ENCODE measurements around the gene FILIP1. TPM values are rescaled to one million over a fixed set of nuclear protein-coding genes. Genes with fewer than 3 reads are reported as not detected.

The FILIP1 gene
- polyA plus RNA-seq, 1 experiment = 0.44 TPM

DNA sequence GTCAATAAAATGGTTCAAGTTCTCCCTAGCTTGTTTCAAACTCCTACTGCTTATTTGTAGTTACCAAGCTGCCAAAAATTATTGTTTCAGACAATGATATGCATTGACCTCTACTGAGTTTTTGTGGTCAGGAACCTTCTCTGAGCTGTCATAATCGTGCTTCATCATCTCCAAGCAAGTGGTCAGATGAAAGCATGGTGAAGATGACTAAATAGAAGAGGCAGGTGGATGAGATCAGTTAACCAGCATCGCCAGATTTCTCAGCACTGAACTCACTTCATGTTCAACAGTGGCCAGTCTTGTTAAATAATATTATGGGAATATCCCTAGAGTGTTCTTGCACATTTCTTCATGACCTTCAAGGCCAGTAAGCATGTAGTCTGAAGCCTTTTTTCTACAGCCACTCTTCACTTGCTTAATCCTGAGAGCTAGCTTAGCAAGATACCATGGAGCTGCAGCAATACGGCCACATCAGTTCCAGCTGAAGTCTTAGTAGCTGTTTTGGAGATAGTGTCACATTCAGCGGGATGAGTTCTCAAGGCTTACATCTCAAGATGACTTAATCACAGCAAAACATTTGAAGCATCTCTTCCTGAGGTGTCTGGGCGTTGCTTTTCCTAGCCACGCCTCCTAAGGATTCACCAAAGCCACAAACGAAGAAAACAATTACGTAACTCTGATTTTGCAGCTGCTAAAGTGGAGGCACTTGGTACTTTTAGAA is 107.4 kb downstream of the FILIP1 start:
- CTCF ChIA-PET = interaction anchor here (1.1 kb wide), 1 partner anchor 74 kb away, joined by 3 read pairs; no protein-coding TSS in a partner anchor
- POLR2A ChIA-PET = interaction anchor here (0.6 kb wide), 1 partner anchor 111 kb away, joined by 3 read pairs; no protein-coding TSS in a partner anchor
- Histone ChIP-seq H3K4me3 (ENCODE audit: low read depth, low read length) (no peak overlapping the region), H3K36me3 (ENCODE audit: control insufficient read depth, insufficient read depth, low read length) (no peaks in the 10 kb centered on the region), H3K27me3 (ENCODE audit: control insufficient read depth, insufficient read depth, low read length) (no peaks in the 10 kb centered on the region)
- no peak for DNase-seq (ENCODE audit: low read depth)
- TF ChIP-seq, protein P1, sequence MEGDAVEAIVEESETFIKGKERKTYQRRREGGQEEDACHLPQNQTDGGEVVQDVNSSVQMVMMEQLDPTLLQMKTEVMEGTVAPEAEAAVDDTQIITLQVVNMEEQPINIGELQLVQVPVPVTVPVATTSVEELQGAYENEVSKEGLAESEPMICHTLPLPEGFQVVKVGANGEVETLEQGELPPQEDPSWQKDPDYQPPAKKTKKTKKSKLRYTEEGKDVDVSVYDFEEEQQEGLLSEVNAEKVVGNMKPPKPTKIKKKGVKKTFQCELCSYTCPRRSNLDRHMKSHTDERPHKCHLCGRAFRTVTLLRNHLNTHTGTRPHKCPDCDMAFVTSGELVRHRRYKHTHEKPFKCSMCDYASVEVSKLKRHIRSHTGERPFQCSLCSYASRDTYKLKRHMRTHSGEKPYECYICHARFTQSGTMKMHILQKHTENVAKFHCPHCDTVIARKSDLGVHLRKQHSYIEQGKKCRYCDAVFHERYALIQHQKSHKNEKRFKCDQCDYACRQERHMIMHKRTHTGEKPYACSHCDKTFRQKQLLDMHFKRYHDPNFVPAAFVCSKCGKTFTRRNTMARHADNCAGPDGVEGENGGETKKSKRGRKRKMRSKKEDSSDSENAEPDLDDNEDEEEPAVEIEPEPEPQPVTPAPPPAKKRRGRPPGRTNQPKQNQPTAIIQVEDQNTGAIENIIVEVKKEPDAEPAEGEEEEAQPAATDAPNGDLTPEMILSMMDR (IDR thresholded peaks at IDR 0.05; ENCODE audit: insufficient read depth, low read depth, low read length) = no peak

DNA sequence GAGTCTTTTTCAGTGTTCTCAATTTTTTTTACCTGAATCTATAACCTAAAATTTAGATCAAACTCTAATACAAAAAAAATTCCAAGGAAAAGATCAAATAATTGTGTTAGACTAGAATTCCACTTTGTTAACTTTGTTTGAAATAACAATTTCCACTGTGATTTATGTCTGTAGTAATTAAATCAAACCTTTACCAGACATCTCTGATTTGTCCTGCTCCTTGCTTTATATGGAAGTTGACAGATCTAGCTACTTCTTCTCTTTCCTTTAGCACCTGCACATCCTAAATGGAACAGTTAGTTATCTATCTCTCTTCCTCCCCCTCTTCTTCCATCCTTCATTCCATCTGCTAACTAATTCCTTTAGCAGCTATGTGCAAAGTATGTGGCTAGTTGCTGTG is 109.5 kb downstream of the FILIP1 start:
- CTCF ChIA-PET = no interaction called here
- POLR2A ChIA-PET = no interaction called here
- TF ChIP-seq, protein P1 (IDR thresholded peaks at IDR 0.05; ENCODE audit: insufficient read depth, low read depth, low read length) = no peak
- no peak overlapping the region for H3K4me3 ChIP-seq (ENCODE audit: low read depth, low read length)
- no peaks in the 10 kb centered on the region for H3K27me3 ChIP-seq (ENCODE audit: control insufficient read depth, insufficient read depth, low read length)
- no peak for DNase-seq (ENCODE audit: low read depth)
- H3K36me3 ChIP-seq (ENCODE audit: control insufficient read depth, insufficient read depth, low read length) = no peaks in the 10 kb centered on the region

DNA sequence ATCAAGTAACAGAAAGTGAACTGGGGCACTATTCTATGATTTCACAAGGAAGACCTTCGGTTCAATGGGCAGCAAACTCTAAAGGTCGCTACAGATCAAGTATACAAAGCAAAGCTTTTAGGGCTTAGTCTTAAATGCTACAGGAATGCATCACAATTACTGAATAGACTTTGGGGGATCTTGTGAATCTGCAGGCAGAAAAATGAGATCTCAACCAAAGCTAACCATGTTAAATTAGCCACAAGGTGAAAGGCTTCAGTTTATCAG is 111.0 kb downstream of the FILIP1 start:
- Histone ChIP-seq H3K4me3 (ENCODE audit: low read depth, low read length) (no peak overlapping the region), H3K27me3 (ENCODE audit: control insufficient read depth, insufficient read depth, low read length) (no peaks in the 10 kb centered on the region), H3K36me3 (ENCODE audit: control insufficient read depth, insufficient read depth, low read length) (no peaks in the 10 kb centered on the region)
- no peak for DNase-seq (ENCODE audit: low read depth)
- TF ChIP-seq, protein P1 (IDR thresholded peaks at IDR 0.05; ENCODE audit: insufficient read depth, low read depth, low read length) = no peak
- CTCF ChIA-PET = no interaction called here
- POLR2A ChIA-PET = no interaction called here

DNA sequence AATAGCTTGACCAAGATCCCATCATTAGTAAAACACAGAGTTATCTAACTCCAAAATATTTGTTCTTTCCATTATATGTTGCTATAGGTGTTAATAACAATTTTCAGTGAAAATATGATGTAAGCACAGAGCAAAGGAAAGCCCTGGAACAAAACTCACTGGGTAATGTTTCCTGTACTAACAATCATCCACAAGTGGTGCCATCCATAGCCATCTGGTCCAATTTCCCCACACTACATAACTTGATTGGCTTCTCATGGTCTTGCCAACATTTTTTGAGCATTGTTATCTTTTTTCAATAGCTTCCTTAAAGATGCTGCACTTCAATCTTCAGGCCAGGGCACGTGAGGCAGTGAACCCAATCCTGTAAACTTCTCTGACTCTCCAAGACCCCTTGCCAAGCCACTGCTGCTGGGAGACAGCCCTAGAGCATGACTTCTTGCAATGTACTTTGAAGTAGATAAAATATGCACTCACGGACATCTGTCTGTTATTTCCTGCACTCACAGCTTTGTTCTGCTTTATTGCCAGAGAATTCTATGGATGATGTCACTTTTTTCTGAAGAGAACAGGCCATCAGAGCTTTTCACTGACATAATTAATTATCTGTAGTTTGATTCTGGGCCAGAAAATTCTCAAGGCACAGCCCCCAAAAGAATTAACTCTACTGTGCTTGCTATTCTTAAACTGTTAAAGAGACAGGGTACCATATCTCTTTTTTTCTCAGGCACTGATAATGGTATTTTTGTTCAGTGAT is 111.5 kb downstream of the FILIP1 start:
- ChIA-PET CTCF (no interaction called here), POLR2A (interaction anchor here (0.6 kb wide), 1 partner anchor 115 kb away, joined by 5 read pairs; no protein-coding TSS in a partner anchor)
- DNase-seq (ENCODE audit: low read depth) = no peak
- H3K36me3 ChIP-seq (ENCODE audit: control insufficient read depth, insufficient read depth, low read length) = no peaks in the 10 kb centered on the region
- H3K27me3 ChIP-seq (ENCODE audit: control insufficient read depth, insufficient read depth, low read length) = no peaks in the 10 kb centered on the region
- TF ChIP-seq, protein P1 (IDR thresholded peaks at IDR 0.05; ENCODE audit: insufficient read depth, low read depth, low read length) = no peak
- H3K4me3 ChIP-seq (ENCODE audit: low read depth, low read length) = no peak overlapping the region

DNA sequence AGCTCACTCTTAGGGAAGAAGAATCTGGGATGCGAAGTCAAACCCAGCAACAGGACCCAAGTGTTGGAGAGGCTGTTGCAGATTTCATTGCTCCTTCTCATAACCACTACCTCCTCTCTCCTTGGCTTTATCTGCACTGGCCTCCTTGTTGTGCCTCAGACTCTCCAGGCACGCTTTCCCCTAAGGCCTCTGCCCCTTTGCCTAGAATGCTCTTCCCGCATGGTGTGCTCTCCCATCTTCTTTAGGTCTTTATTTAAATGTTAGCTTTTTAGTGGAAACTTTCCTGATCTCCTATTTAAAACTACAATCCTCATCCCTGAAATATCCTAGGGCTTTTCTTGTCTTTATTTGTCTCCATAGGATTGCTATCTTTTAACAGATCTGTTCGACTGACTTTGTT is 114.1 kb downstream of the FILIP1 start:
- no peaks in the 10 kb centered on the region for H3K36me3 ChIP-seq (ENCODE audit: control insufficient read depth, insufficient read depth, low read length)
- ChIA-PET POLR2A (no interaction called here), CTCF (no interaction called here)
- TF ChIP-seq, protein P1 (IDR thresholded peaks at IDR 0.05; ENCODE audit: insufficient read depth, low read depth, low read length) = no peak
- no peak overlapping the region for H3K4me3 ChIP-seq (ENCODE audit: low read depth, low read length)
- no peak for DNase-seq (ENCODE audit: low read depth)
- no peaks in the 10 kb centered on the region for H3K27me3 ChIP-seq (ENCODE audit: control insufficient read depth, insufficient read depth, low read length)
